Stimulated activated CD8-positive, alpha-beta memory T cell treated with anti-CD3 and anti-CD28 coated beads, Interleukin-2, amount 100 ng/mL, for 48 hours (primary cell): ENCODE measurements around the gene PTH1R.

ENCODE experiments used
- DNase-seq, 2 donors: peaks; one replicate each; pipeline ENCODE4 v3.0.0-alpha.2; 2020; ENCODE audit warnings: low read depth in 2 of 2

Gene PTH1R

DNA sequence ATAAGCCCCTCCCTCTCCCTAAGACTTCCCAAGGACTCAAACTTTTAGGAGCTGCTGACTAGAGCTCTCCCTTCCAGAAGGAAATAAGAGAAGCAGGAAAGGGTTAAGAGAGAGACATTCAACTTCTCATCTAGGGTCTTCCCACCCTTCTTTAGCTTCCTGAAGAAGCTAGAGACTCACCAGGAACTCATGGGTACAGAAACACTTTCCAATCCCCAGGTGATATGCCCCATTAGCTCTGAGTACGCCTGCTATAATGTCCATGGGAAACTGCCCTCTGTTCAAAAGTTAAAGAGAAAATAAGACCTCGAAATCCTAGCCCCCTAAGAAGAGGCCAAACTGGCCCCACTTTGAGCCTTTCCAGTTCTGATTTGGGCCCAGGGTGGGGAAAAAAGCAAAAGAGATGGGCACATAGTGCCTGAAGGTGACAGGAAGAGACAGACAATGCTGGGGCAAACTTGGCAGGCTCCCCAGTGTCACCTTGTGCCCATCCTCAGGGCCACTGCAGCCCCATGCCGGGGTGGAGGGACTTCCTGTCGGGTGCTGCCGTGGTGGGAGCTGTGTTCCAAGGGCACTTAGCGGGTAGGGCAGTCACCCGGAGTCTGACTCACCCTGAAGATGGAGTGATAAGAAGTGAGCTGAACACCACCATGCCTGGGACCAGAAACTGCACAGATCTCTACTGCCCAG lies 69.5 kb downstream of the PTH1R start:
- peak in 1 of 2 donors; percentile 55 for DNase-seq

DNA sequence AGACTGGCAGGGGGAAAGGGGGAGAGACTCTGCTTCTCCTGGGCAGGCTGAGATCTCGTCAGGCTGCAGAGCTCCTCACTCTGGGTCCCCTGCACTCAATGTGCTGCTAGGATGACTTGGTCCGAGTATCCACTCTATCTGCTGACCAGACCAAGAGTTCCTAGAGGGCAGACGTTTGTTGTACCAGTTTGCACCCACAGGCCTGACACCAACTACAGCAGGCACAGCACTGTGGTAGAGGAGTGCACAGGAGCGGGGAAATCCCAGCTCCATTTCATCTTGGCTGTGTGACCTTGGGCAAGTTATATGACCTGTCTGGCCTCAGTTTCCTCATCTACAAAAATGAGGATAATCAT lies 70.0 kb downstream of the PTH1R start:
- DNase-seq: no peak

- peak in 1 of 2 donors; percentile 55 for DNase-seq
Observed at GRCh38 chr3:46947981-46948791, 70.7 kb downstream of the PTH1R start.

DNA sequence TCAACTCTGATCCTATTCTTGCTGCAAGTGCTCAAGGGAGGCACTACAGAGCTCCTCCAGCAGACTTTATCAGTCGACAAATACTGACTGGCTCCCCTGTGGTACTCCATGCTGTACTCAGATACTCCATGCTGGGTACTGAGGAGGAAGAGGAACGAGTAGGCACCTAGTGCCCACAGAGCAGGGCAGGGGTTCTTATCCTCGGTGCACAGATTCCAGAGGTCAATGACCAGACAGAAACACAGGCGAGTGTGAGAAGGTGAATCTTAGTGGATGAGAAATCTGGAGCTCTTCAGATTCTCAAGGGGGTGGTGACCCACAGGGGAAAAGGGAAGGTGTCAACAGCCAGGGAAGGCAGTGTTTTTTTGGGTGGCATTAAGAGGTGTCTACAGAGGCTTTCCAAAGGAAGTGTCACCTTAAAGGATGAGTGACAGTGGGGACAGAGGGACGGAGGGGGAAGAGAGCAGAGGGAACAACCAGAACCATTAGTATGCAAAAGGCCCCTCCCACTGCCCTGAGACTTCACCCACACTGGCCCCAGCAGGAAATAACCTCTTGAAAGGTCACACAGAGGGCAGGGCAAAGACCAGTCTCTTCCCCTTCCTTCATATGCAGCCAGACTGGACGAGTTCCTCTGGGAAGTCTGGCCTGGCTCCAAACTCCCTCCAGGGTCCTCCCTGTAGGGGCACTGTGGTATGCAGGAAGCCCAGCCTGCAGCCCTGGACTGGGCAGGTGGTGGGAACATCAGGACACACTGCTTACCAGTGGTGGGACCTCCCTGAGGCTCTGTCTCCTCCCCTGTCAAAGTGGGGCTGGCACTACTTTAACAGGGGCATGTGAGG lies 71.5 kb downstream of the PTH1R start:
- no peak for DNase-seq

DNA sequence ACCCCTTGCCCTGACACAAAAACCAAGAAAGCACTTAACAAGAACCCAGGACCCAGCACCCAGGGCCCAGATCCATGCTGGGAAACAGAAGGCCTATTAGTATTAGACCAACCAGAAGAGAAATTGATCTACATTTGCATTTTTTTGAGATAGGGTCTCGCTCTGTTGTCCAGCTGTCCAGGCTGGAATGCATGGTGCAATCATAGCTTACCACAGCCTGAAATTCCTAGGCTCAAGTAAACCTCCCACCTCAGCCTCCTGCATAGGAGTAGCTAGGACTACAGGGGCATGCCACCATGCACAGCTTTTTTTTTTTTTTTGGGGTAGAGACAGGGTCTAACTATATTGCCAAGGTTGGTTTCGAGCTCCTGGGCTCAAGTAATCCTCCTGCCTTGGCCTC lies 72.7 kb downstream of the PTH1R start:
- no peak for DNase-seq

DNA sequence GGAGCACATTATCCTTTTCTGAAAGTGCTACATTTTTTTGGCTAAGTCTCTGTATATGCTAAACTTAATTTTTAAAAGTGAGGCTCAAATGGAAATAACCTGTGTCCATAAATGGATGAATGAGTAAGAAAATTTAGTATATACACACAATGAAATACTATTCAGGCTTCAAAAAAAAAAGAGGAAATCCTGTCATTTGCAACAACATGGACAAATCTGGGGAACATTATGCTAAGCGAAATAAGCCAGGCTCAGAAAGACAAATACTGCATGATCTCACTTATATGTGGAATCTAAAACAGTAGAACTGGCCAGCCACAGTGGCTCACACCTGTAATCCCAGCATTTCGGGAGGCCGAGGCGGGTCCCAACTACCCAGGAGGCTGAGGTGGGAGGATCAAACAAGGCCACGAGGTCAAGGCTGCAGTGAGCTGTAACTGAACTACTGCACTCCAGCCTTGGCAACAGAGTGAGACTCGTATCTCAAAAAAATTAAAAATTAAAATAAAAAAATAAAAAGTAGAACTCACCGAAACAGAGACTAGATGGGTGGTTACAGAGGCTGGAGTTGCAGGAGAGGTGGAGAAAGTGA lies 73.2 kb downstream of the PTH1R start:
- DNase-seq: no peak

DNA sequence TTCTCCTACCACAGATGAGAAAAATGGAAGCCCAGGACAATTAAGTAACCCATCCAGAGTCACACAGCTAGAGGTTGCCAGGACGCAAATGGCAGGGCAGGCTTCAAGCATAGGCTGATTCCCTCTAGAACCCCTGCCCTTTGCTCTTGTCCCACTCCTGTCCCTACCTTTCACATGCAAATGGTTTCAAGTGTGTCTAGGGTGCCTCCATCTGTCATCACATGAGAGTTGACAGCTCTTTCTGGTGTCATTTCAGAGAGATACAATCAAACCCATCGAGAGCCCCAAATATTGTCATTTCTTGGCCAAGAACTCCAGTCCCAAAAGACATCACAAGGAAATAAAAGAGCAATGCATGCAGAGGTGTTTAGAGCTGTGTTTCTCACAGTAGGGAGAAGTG lies 75.3 kb downstream of the PTH1R start:
- DNase-seq: no peak
